Upper lobe of left lung (tissue), 6 donors: Measurements from ENCODE around the gene PRDM16. TPM values are rescaled to one million over a fixed set of nuclear protein-coding genes. Genes with fewer than 3 reads are reported as not detected.

ENCODE experiments used
- ATAC-seq, 2 donors: fragments of 200-7000 bp; cut with Tn5 transposase; one replicate each; pipeline ENCODE4 v1.9.1; 2022; ENCODE audit warnings: mild to moderate bottlenecking in 2 of 2, moderate library complexity in 2 of 2; ENCODE audit not compliant: low FRiP score in 2 of 2
- DNase-seq, 2 donors: peaks; one replicate each; pipeline ENCODE4 v3.0.0-alpha.2; 2019 to 2020
- H3K27ac ChIP-seq, 4 donors: fragments of 200-600 bp; sonication (generic); one replicate each; pipeline ENCODE4 v1.5.1; 2016 to 2019
- H3K27me3 ChIP-seq, 4 donors: fragments of 200-600 bp; sonication (generic); one replicate each; pipeline ENCODE4 v1.5.1; 2017 to 2019
- H3K36me3 ChIP-seq, 4 donors: fragments of 200-600 bp; sonication (generic); one replicate each; pipeline ENCODE4 v1.5.1; 2016 to 2019
- H3K4me1 ChIP-seq, 4 donors: fragments of 200-600 bp; sonication (generic); one replicate each; pipeline ENCODE4 v1.5.1; 2018 to 2019
- H3K4me3 ChIP-seq, 4 donors: fragments of 200-600 bp; sonication (generic); one replicate each; pipeline ENCODE4 v1.5.1; 2017 to 2019; ENCODE audit warnings: mild to moderate bottlenecking in 2 of 4, moderate library complexity in 1 of 4
- H3K9me3 ChIP-seq, 4 donors: fragments of 200-600 bp; sonication (generic); one replicate each; pipeline ENCODE4 v1.5.1; 2018 to 2019
- CTCF ChIP-seq, 6 experiments: fragments of 450-650 bp in 4 of 6; fragments of 200-600 bp in 2 of 6; sonication (generic) in 2 of 6; IDR thresholded peaks; one replicate each; pipeline ENCODE4 v1.5.1; 2016 to 2019; ENCODE audit warnings: antibody characterized with exemption in 6 of 6
- EP300 ChIP-seq, 4 donors: sonication (generic); formaldehyde crosslinking; IDR thresholded peaks; one replicate each; pipeline ENCODE4 v1.5.1; 2017; ENCODE audit warnings: antibody characterized with exemption in 4 of 4, control low read depth in 2 of 4
- POLR2A ChIP-seq, 4 donors: fragments of 450-650 bp; IDR thresholded peaks; one replicate each; pipeline ENCODE4 v1.5.1; 2016 to 2017; ENCODE audit warnings: antibody characterized with exemption in 4 of 4, mild to moderate bottlenecking in 2 of 4
- POLR2AphosphoS5 ChIP-seq, 2 donors: sonication (generic); formaldehyde crosslinking; IDR thresholded peaks; one replicate each; pipeline ENCODE4 v1.5.1; 2017; ENCODE audit warnings: antibody characterized with exemption in 2 of 2
- WGBS, 2 donors: methylation state at CpG; one replicate each; pipeline ENCODE4 v1.1.5; 2017 to 2018; 5-methylcytosine and 5-hydroxymethylcytosine counted together
- total RNA-seq, 6 donors: library from RNA; depleted of rRNA in 4 of 6; stranded (reverse); fragments of >200 nt in 4 of 6; gene quantifications; one replicate each; pipeline versions ENCODE4 v1.1.0 to v1.2.1, GENCODE V29; 2016 to 2021
- donor health status: DM: no; HTN: no; CAD: no; lungs with moderate emphysema.
- donor health status: DM: no; HTN: yes; CAD: no; lungs with severe emphysema.

PRDM16 gene
- total RNA-seq, 6 donors from 2014 or later = 12.3 to 54.5 (median 21.2) TPM

- WGBS, 2 donors = 70 to 74% methylated on average over 34 to 36 of the region's 36 CpGs
Measured at GRCh38 chr1:3134381-3135072, 65.5 kb downstream of the PRDM16 start.

GRCh38 chr1:3135073-3135702, 66.2 kb downstream of the PRDM16 start:
- Histone ChIP-seq H3K9me3 (no peaks in the 10 kb centered on the region), H3K36me3 (no peaks in the 10 kb centered on the region), H3K4me1 (peaks cover 0 to 34% (median 20%) of the 10 kb centered on the region in 4 donors), H3K27me3 (no peaks in the 10 kb centered on the region), H3K4me3 (peak overlapping the region in 1 of 4 donors; percentile 12), H3K27ac (peak overlapping the region in 3 of 4 donors; percentile 72 to 83 (median 82))
- peak; percentile 46 to 74 for DNase-seq
- no peak for ATAC-seq
- TF ChIP-seq POLR2AphosphoS5 (IDR thresholded peaks at IDR 0.05) (no peak), CTCF (IDR thresholded peaks at IDR 0.05) (no peak), EP300 (IDR thresholded peaks at IDR 0.05) (no peak), POLR2A (IDR thresholded peaks at IDR 0.05) (no peak)
- WGBS, 2 donors = 42 to 50% methylated on average over 11 to 29 of the region's 29 CpGs

More at GRCh38 chr1:3134381-3135072, 65.5 kb downstream of the PRDM16 start:
- Histone ChIP-seq H3K4me3 (peak overlapping the region in 1 of 4 donors; percentile 12), H3K36me3 (no peaks in the 10 kb centered on the region), H3K9me3 (no peaks in the 10 kb centered on the region), H3K27ac (peak overlapping the region; percentile 57 to 83 (median 77)), H3K4me1 (peaks cover 0 to 38% (median 20%) of the 10 kb centered on the region in 4 donors), H3K27me3 (no peaks in the 10 kb centered on the region)
- DNase-seq (peak; percentile 62 to 81), ATAC-seq (peak in 1 of 2 donors; percentile 17)
- no peak for TF ChIP-seq POLR2AphosphoS5 (IDR thresholded peaks at IDR 0.05)
- TF ChIP-seq POLR2A (IDR thresholded peaks at IDR 0.05) = no peak
- TF ChIP-seq CTCF (IDR thresholded peaks at IDR 0.05) = no peak
- no peak for TF ChIP-seq EP300 (IDR thresholded peaks at IDR 0.05)

GRCh38 chr1:3135744-3136455, 66.9 kb downstream of the PRDM16 start:
- Histone ChIP-seq H3K4me3 (no peak overlapping the region), H3K27me3 (no peaks in the 10 kb centered on the region), H3K4me1 (peaks cover 0 to 34% (median 20%) of the 10 kb centered on the region in 4 donors), H3K9me3 (no peaks in the 10 kb centered on the region), H3K36me3 (no peaks in the 10 kb centered on the region), H3K27ac (peak overlapping the region in 3 of 4 donors; percentile 72 to 83 (median 82))
- ATAC-seq = no peak
- TF ChIP-seq POLR2A (IDR thresholded peaks at IDR 0.05) (no peak), EP300 (IDR thresholded peaks at IDR 0.05) (no peak), CTCF (IDR thresholded peaks at IDR 0.05) (no peak), POLR2AphosphoS5 (IDR thresholded peaks at IDR 0.05) (no peak)
- peak in 1 of 2 donors; percentile 73 for DNase-seq
- 35 to 80% methylated on average over 11 to 35 of the region's 35 CpGs for WGBS, 2 donors

GRCh38 chr1:3136532-3136931, 67.5 kb downstream of the PRDM16 start:
- no peak for TF ChIP-seq POLR2AphosphoS5 (IDR thresholded peaks at IDR 0.05)
- no peak for TF ChIP-seq EP300 (IDR thresholded peaks at IDR 0.05)
- no peak for TF ChIP-seq CTCF (IDR thresholded peaks at IDR 0.05)
- TF ChIP-seq POLR2A (IDR thresholded peaks at IDR 0.05) = no peak
- Histone ChIP-seq H3K9me3 (no peaks in the 10 kb centered on the region), H3K36me3 (no peaks in the 10 kb centered on the region), H3K27me3 (no peaks in the 10 kb centered on the region), H3K27ac (no peak overlapping the region), H3K4me3 (no peak overlapping the region), H3K4me1 (peaks cover 0 to 34% (median 20%) of the 10 kb centered on the region in 4 donors)
- DNase-seq (no peak), ATAC-seq (no peak)
- WGBS, 2 donors = 59 to 73% methylated on average over 3 to 5 of the region's 5 CpGs
